ENCODE measurements around the gene SLC9A8.
"Not testable (repeated sequence)": the region's sequence is repeated elsewhere in the genome, so short reads cannot be mapped to it uniquely, and the experiment has no call there.

SLC9A8 gene

GRCh38 chr20:49812507-49813304 lies at the start of gene SLC9A8:
Gene SLC9A8, plus strand, starts transcription at chr20:49812828. Its CDS starts 95 bp downstream, at chr20:49812923.
- peak; percentile 81 to 84 for DNase-seq

GRCh38 chr20:49762940-49763766 lies 49.5 kb upstream of the SLC9A8 start:
- no peak for DNase-seq

- DNase-seq = no peak
Measured at GRCh38 chr20:49765413-49765736, 47.3 kb upstream of the SLC9A8 start.

GRCh38 chr20:49765846-49766541 lies 46.6 kb upstream of the SLC9A8 start:
- no peak for DNase-seq

- no peak for DNase-seq
Measured at GRCh38 chr20:49766979-49767521, 45.6 kb upstream of the SLC9A8 start.

- DNase-seq = no peak
Measured at GRCh38 chr20:49768204-49769047, 44.2 kb upstream of the SLC9A8 start.

- DNase-seq = no peak
Measured at GRCh38 chr20:49769048-49769581, 43.5 kb upstream of the SLC9A8 start.

GRCh38 chr20:49770634-49771033 lies 42.0 kb upstream of the SLC9A8 start:
- no peak for DNase-seq

GRCh38 chr20:49774213-49774612 lies 38.4 kb upstream of the SLC9A8 start:
- DNase-seq = not testable (repeated sequence)

GRCh38 chr20:49775229-49775693 lies 37.4 kb upstream of the SLC9A8 start:
- DNase-seq = no peak

GRCh38 chr20:49779972-49780371 lies 32.7 kb upstream of the SLC9A8 start:
- DNase-seq = no peak

GRCh38 chr20:49781676-49782075 lies 31.0 kb upstream of the SLC9A8 start:
- DNase-seq = no peak

- DNase-seq = not testable (repeated sequence)
Measured at GRCh38 chr20:49782439-49782838, 30.2 kb upstream of the SLC9A8 start.

GRCh38 chr20:49783021-49783995 lies 29.3 kb upstream of the SLC9A8 start:
- not testable (repeated sequence) for DNase-seq

GRCh38 chr20:49784291-49784690 lies 28.3 kb upstream of the SLC9A8 start:
- no peak for DNase-seq

- no peak for DNase-seq
Measured at GRCh38 chr20:49785149-49785851, 27.3 kb upstream of the SLC9A8 start.

- no peak for DNase-seq
Measured at GRCh38 chr20:49785852-49786175, 26.8 kb upstream of the SLC9A8 start.

- DNase-seq = no peak
Measured at GRCh38 chr20:49786196-49786595, 26.4 kb upstream of the SLC9A8 start.

GRCh38 chr20:49786668-49787370 lies 25.8 kb upstream of the SLC9A8 start:
- no peak for DNase-seq
